Activated naive CD4-positive, alpha-beta T cell treated with anti-CD3 and anti-CD28 coated beads, Interleukin-2, amount 10 ng/mL, durations not matched to agents 7 days and 5 days (primary cell): ENCODE data around the gene DARS2.
"Not testable (repeated sequence)": the region's sequence is repeated elsewhere in the genome, so short reads cannot be mapped to it uniquely, and the experiment has no call there.

Experiments used
- CTCF ChIA-PET: fragments of 350-600 bp; sonication (Branson Sonifier 250); formaldehyde crosslinking; loops from one replicate; lab custom pipeline; 2021; ENCODE audit warnings: antibody characterized with exemption; lab: Charles Lee
- DNase-seq: peaks from one replicate; pipeline ENCODE4 v3.0.0-alpha.2; 2020
- H3K27ac Mint-ChIP-seq: one replicate; pipeline ENCODE4 v1.8.0; 2021; ENCODE audit warnings: mild to moderate bottlenecking, moderate library complexity, mixed read lengths
- H3K27me3 Mint-ChIP-seq: one replicate; pipeline ENCODE4 v1.8.0; 2021; ENCODE audit warnings: mild to moderate bottlenecking, mixed read lengths
- H3K36me3 Mint-ChIP-seq: one replicate; pipeline ENCODE4 v1.8.0; 2021; ENCODE audit warnings: mixed read lengths
- H3K4me1 Mint-ChIP-seq: one replicate; pipeline ENCODE4 v1.8.0; 2021; ENCODE audit warnings: mixed read lengths
- H3K4me3 Mint-ChIP-seq: one replicate; pipeline ENCODE4 v1.8.0; 2021; ENCODE audit warnings: mild to moderate bottlenecking, moderate library complexity, mixed read lengths
- H3K9me3 Mint-ChIP-seq: one replicate; pipeline ENCODE4 v1.8.0; 2021; ENCODE audit warnings: mixed read lengths

The DARS2 gene

DNA sequence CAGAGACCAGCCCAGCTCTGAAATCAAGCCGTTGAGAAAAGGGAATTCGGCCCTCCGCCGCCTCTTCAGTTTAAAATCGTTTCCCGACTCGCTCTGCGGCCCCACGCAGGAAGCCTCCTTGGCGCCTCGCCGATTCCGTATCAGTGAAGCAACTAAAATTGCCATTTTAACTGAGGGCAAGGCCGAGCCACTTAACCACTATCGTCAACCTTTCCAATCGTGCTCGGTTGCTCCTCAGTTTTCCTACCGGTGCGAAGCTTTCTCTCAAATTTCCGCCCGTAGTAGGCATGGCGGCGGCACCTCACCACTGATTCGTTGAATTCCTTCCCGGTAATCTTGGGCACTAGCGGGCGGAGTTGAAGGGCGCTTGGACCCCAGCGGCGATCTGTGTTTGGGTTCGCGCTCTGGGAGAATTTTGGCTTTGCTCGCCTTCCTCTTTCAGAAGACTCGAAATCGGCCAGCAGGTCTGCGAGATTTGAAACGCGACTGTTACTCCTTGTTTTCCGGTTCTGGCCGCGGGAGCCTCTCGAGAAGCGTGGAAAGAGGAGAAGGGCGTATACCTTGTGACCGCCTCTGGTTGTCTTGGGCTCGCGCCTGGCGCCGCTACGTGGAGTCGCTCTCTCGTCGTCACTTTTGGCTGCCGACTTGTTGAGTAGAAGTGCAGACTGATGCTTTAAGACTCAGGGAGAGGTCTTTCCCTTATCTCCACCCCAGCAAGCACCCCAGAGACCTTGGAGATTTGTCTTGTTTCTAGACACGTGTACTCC lies at the start of gene DARS2, which contains the start of gene CENPL:
TSS of gene DARS2 (plus strand) at position 359 of the 767 bp plus-strand sequence. CDS start 557 bp downstream, outside the sequence.
TSS of gene CENPL (minus strand) at position 569 of the 767 bp plus-strand sequence. CDS start 13,584 bp downstream, outside the sequence.
- Mint-ChIP-seq H3K27me3 (no peaks in the 10 kb centered on the region), H3K4me3 (peak within 1 kb of the TSS; percentile 85), H3K27ac (peak within 1 kb of the TSS; percentile 98), H3K36me3 (peaks cover 42% of the 10 kb centered on the region), H3K9me3 (no peaks in the 10 kb centered on the region), H3K4me1 (peaks cover 67% of the 10 kb centered on the region)
- CTCF ChIA-PET: interaction anchor here (0.8 to 6.9 kb wide), 2 partner anchors 395 to 404 kb away, joined by 3 to 55 read pairs; no protein-coding TSS in a partner anchor
- DNase-seq: peak; percentile 95

DNA sequence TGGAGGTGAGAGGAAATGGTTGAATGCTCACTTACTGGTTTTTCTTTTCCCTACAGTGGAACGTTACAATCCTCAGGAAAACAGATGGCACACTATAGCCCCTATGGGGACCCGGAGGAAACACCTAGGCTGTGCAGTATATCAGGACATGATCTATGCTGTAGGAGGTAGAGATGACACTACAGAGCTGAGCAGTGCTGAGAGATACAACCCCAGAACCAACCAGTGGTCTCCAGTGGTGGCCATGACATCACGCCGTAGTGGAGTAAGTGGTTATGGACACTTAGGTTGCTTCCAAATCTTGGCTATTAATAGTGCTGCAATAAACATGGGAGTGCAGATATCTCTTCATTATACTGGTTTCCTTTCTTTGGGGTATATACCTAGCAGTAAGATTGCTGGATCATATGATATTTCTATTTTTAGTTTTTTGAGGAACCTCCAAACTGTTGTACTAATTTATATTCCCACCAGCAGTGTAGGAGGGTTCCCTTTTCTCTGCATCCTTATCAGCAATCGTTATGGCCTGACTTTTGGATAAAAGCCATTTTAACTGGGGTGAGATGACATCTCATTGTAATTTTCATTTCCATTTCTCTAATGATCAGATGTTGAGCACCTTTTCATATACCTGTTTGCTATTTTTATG lies 48.8 kb upstream of the DARS2 start:
- H3K27ac Mint-ChIP-seq: no peak overlapping the region
- H3K4me1 Mint-ChIP-seq: no peaks in the 10 kb centered on the region
- no peak overlapping the region for H3K4me3 Mint-ChIP-seq
- H3K36me3 Mint-ChIP-seq: peaks cover 50% of the 10 kb centered on the region
- no peak for DNase-seq
- no peaks in the 10 kb centered on the region for H3K9me3 Mint-ChIP-seq
- no peaks in the 10 kb centered on the region for H3K27me3 Mint-ChIP-seq
- CTCF ChIA-PET: no interaction called here

DNA sequence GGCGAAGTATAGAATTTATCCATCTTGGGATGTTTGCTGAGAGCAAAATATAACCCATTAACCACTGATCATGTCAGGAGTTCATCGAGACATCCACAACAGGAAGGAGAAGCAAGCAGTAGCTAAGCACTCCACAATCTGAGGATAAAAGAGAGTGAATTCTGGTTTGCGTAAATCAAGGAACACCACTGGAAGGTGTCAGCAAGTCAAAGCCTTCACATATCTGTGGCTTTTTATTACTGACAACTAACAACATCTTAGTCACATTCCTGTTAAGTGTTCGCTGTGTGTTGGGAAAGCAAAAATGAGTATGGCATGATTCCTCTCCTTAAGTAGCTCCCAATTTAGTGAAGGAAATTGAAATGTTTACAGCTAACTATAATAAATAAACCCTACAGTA lies 44.5 kb upstream of the DARS2 start:
- Mint-ChIP-seq H3K27me3 (no peaks in the 10 kb centered on the region), H3K27ac (no peak overlapping the region), H3K36me3 (peaks cover 62% of the 10 kb centered on the region), H3K4me1 (no peaks in the 10 kb centered on the region), H3K9me3 (no peaks in the 10 kb centered on the region), H3K4me3 (no peak overlapping the region)
- no peak for DNase-seq
- CTCF ChIA-PET: no interaction called here

GRCh38 chr1:173784997-173785396 lies 39.5 kb upstream of the DARS2 start:
- Mint-ChIP-seq H3K4me1 (no peaks in the 10 kb centered on the region), H3K27ac (no peak overlapping the region), H3K36me3 (peaks cover 37% of the 10 kb centered on the region), H3K4me3 (no peak overlapping the region), H3K27me3 (no peaks in the 10 kb centered on the region), H3K9me3 (no peaks in the 10 kb centered on the region)
- CTCF ChIA-PET: no interaction called here
- no peak for DNase-seq

- Mint-ChIP-seq H3K27me3 (no peaks in the 10 kb centered on the region), H3K27ac (no peak overlapping the region), H3K4me1 (no peaks in the 10 kb centered on the region), H3K36me3 (peaks cover 35% of the 10 kb centered on the region), H3K9me3 (no peaks in the 10 kb centered on the region), H3K4me3 (no peak overlapping the region)
- CTCF ChIA-PET: no interaction called here
- DNase-seq: no peak
These were observed 34.6 kb upstream of the DARS2 start for GRCh38 chr1:173789841-173790240.

GRCh38 chr1:173798078-173798477 lies 26.4 kb upstream of the DARS2 start:
- Mint-ChIP-seq H3K27ac (no peak overlapping the region), H3K4me1 (no peaks in the 10 kb centered on the region), H3K9me3 (no peaks in the 10 kb centered on the region), H3K36me3 (peaks cover 47% of the 10 kb centered on the region), H3K4me3 (no peak overlapping the region), H3K27me3 (no peaks in the 10 kb centered on the region)
- DNase-seq: no peak
- CTCF ChIA-PET: no interaction called here

GRCh38 chr1:173799995-173800394 lies 24.5 kb upstream of the DARS2 start:
- H3K27me3 Mint-ChIP-seq, H3K27ac Mint-ChIP-seq, H3K4me3 Mint-ChIP-seq, H3K4me1 Mint-ChIP-seq, DNase-seq, H3K9me3 Mint-ChIP-seq, CTCF ChIA-PET: not testable (repeated sequence)
- H3K36me3 Mint-ChIP-seq: peaks cover 49% of the 10 kb centered on the region

- CTCF ChIA-PET: no interaction called here
These were observed 21.5 kb upstream of the DARS2 start for GRCh38 chr1:173802961-173803360.

DNA sequence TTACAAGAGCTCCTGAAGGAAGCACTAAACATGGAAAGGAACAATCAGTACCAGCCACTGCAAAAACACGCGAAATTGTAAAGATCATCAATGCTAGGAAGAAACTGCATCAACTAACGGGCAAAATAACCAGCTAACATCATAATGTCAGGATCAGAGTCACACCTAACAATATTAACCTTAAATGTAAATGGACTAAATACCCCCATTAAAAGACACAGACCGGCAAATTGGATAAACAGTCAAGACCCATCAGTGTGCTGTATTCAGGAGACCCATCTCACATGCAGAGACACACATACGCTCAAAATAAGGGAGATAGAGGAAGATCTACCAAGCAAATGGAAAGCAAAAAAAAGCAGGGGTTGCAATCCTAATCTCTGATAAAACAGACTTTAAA lies 10.8 kb upstream of the DARS2 start:
- peaks cover 31% of the 10 kb centered on the region for H3K4me1 Mint-ChIP-seq
- not testable (repeated sequence) for H3K4me3 Mint-ChIP-seq, H3K27me3 Mint-ChIP-seq

More at GRCh38 chr1:173802961-173803360, 21.5 kb upstream of the DARS2 start:
- H3K36me3 Mint-ChIP-seq: peaks cover 51% of the 10 kb centered on the region
- DNase-seq: no peak
- no peak overlapping the region for H3K27ac Mint-ChIP-seq
- no peak overlapping the region for H3K4me3 Mint-ChIP-seq
- no peaks in the 10 kb centered on the region for H3K9me3 Mint-ChIP-seq
- no peaks in the 10 kb centered on the region for H3K4me1 Mint-ChIP-seq
- no peaks in the 10 kb centered on the region for H3K27me3 Mint-ChIP-seq

DNA sequence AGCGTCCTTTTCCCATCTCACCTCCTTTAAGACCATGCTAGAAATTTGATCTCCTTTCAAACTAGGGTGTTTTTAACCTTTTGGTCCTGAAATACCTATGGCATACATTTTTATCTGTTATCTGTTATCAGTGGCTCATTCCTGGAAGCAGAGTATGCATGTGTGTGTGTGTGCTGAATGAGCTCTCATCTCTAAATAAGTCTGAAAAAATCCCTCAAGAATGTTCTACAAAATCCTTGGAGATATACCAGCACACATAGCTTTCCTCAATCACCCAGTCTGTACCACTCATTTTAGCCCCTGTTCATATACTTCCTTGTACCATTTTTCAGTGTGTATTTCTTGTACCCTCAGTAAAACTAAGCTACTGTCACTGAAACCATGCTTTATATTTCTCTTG lies 6.0 kb upstream of the DARS2 start:
- Mint-ChIP-seq H3K27me3 (no peaks in the 10 kb centered on the region), H3K27ac (no peak overlapping the region), H3K4me1 (peaks cover 55% of the 10 kb centered on the region), H3K9me3 (no peaks in the 10 kb centered on the region), H3K36me3 (peaks cover 69% of the 10 kb centered on the region), H3K4me3 (no peak overlapping the region)
- CTCF ChIA-PET: interaction anchor here (0.6 to 1.3 kb wide), 2 partner anchors 88 to 389 kb away, joined by 3 to 4 read pairs; no protein-coding TSS in a partner anchor
- DNase-seq: no peak

More for the DNA sequence above, 10.8 kb upstream of the DARS2 start:
- CTCF ChIA-PET: interaction anchor here (0.6 kb wide), 1 partner anchor 89 kb away, joined by 3 read pairs; no protein-coding TSS in a partner anchor
- H3K9me3 Mint-ChIP-seq, H3K27ac Mint-ChIP-seq, DNase-seq: not testable (repeated sequence)
- peaks cover 74% of the 10 kb centered on the region for H3K36me3 Mint-ChIP-seq

- H3K4me3 Mint-ChIP-seq: no peak overlapping the region
These were observed 2.8 kb upstream of the DARS2 start for GRCh38 chr1:173821680-173822079.

DNA sequence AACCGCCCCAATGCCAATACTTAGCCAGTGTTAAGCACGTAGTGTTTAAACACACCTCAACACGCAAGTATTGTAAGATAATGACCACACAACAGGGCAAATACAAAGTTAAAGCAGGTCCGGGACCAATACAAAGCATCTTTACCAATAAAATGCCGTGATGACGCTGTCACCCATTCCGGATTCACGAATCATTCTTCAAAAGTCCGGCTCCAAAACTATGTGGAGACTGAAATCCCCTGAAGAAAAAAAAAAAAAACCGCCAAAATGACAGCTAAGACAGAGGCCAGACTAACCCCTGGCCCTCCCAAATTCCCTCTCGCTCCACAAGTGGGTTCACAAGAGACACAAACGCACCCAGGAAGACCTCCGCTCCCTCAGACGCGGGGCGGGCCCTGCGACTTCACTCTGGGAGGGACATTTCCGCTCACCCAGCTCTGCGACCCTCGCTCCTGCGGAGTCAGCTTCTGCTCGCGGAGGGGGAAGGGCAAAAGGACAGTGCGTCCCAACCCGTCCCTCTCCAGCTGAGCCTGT lies 625 bp upstream of the DARS2 start:
- H3K27me3 Mint-ChIP-seq: no peaks in the 10 kb centered on the region
- peak overlapping the region; percentile 98 for H3K27ac Mint-ChIP-seq
- no peak for DNase-seq
- H3K4me3 Mint-ChIP-seq: peak overlapping the region; percentile 85
- CTCF ChIA-PET: interaction anchor here (6.9 kb wide), 1 partner anchor 394 kb away, joined by 55 read pairs; no protein-coding TSS in a partner anchor
- H3K36me3 Mint-ChIP-seq: peaks cover 39% of the 10 kb centered on the region
- H3K9me3 Mint-ChIP-seq: no peaks in the 10 kb centered on the region
- H3K4me1 Mint-ChIP-seq: peaks cover 64% of the 10 kb centered on the region

More at GRCh38 chr1:173821680-173822079, 2.8 kb upstream of the DARS2 start:
- no peak overlapping the region for H3K27ac Mint-ChIP-seq
- H3K9me3 Mint-ChIP-seq: no peaks in the 10 kb centered on the region
- CTCF ChIA-PET: no interaction called here
- no peaks in the 10 kb centered on the region for H3K27me3 Mint-ChIP-seq
- peaks cover 56% of the 10 kb centered on the region for H3K4me1 Mint-ChIP-seq
- H3K36me3 Mint-ChIP-seq: peaks cover 49% of the 10 kb centered on the region
- no peak for DNase-seq

DNA sequence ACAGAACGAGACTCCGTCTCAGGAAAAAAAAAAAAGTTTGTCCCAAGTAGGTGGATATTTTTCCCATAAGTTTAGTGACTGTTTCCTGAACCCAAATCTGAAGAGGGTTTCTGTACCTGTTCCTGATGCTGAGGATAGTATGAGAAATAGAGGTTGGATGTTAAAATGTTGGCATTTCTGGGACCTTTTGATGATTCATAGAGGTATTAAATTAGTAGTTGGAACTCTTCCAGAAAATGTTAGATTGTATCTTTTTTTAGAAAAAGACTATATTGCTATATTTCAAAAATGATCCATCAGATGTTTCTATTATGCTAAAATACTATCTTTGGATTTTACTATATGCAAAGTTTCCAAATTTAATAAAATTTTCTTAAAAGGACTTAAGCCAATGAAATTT lies 3.1 kb downstream of the DARS2 start:
- H3K27ac Mint-ChIP-seq: no peak overlapping the region
- DNase-seq: no peak
- H3K4me1 Mint-ChIP-seq: peaks cover 43% of the 10 kb centered on the region
- no peak overlapping the region for H3K4me3 Mint-ChIP-seq
- CTCF ChIA-PET: interaction anchor here (1.4 to 6.9 kb wide), 2 partner anchors 392 to 398 kb away, joined by 3 to 55 read pairs; no protein-coding TSS in a partner anchor
- no peaks in the 10 kb centered on the region for H3K27me3 Mint-ChIP-seq
- H3K36me3 Mint-ChIP-seq: peaks cover 31% of the 10 kb centered on the region
- H3K9me3 Mint-ChIP-seq: no peaks in the 10 kb centered on the region

- no peak for DNase-seq
- H3K9me3 Mint-ChIP-seq: no peaks in the 10 kb centered on the region
- no peak overlapping the region for H3K27ac Mint-ChIP-seq
- CTCF ChIA-PET: no interaction called here
- H3K27me3 Mint-ChIP-seq: no peaks in the 10 kb centered on the region
- H3K4me3 Mint-ChIP-seq: no peak overlapping the region
- H3K4me1 Mint-ChIP-seq: peaks cover 7% of the 10 kb centered on the region
- H3K36me3 Mint-ChIP-seq: peaks cover 28% of the 10 kb centered on the region
These were observed 8.3 kb downstream of the DARS2 start for GRCh38 chr1:173832748-173833147.
